Chondrocyte (in vitro differentiated cells): ENCODE results near the gene RAPGEF5. TPM values are rescaled to one million over a fixed set of nuclear protein-coding genes. Genes with fewer than 3 reads are reported as not detected.

ENCODE experiments used
- DNase-seq: peaks from one replicate; pipeline ENCODE4 v3.0.0; 2021; ENCODE audit warnings: mixed read lengths, low spot score
- H3K27ac Mint-ChIP-seq: one replicate; pipeline ENCODE4 v1.8.0; 2021; ENCODE audit warnings: mild to moderate bottlenecking, moderate library complexity, mixed read lengths; ENCODE audit not compliant: unreplicated experiment
- H3K27me3 Mint-ChIP-seq: 2 replicates; pipeline ENCODE4 v1.8.0; 2021; ENCODE audit warnings: low read depth, mixed read lengths
- H3K36me3 Mint-ChIP-seq: 2 replicates; pipeline ENCODE4 v1.8.0; 2021; ENCODE audit warnings: low read depth, mixed read lengths
- H3K4me1 Mint-ChIP-seq: 2 replicates; pipeline ENCODE4 v1.8.0; 2021; ENCODE audit warnings: low read depth, mild to moderate bottlenecking, mixed read lengths
- H3K4me3 Mint-ChIP-seq: one replicate; pipeline ENCODE4 v1.8.0; 2021; ENCODE audit warnings: mild to moderate bottlenecking, moderate library complexity, mixed read lengths; ENCODE audit not compliant: unreplicated experiment
- H3K9me3 Mint-ChIP-seq: 2 replicates; pipeline ENCODE4 v1.8.0; 2021; ENCODE audit warnings: low read depth, mixed read lengths
- total RNA-seq: library from RNA; stranded (reverse); gene quantifications from 3 replicates; pipeline ENCODE4 v1.2.1, GENCODE V29; 2021
- TF ChIP-seq, protein P1 (sequence below): fragments of 200-600 bp; sonication (generic); IDR thresholded peaks from 2 replicates; pipeline ENCODE4 v1.5.0; 2021; ENCODE audit warnings: antibody characterized with exemption, mild to moderate bottlenecking, moderate library complexity

RAPGEF5 gene
- total RNA-seq, 1 donor from 2014 or later = 2.2 TPM

GRCh38 chr7:22361320-22361719 is 4.4 kb upstream of the RAPGEF5 start:
- Mint-ChIP-seq H3K36me3 (no peaks in the 10 kb centered on the region), H3K27ac (no peak overlapping the region), H3K9me3 (no peaks in the 10 kb centered on the region), H3K4me3 (no peak overlapping the region), H3K4me1 (peaks cover 8% of the 10 kb centered on the region), H3K27me3 (peaks cover 4% of the 10 kb centered on the region)
- no peak for DNase-seq
- TF ChIP-seq, protein P1, sequence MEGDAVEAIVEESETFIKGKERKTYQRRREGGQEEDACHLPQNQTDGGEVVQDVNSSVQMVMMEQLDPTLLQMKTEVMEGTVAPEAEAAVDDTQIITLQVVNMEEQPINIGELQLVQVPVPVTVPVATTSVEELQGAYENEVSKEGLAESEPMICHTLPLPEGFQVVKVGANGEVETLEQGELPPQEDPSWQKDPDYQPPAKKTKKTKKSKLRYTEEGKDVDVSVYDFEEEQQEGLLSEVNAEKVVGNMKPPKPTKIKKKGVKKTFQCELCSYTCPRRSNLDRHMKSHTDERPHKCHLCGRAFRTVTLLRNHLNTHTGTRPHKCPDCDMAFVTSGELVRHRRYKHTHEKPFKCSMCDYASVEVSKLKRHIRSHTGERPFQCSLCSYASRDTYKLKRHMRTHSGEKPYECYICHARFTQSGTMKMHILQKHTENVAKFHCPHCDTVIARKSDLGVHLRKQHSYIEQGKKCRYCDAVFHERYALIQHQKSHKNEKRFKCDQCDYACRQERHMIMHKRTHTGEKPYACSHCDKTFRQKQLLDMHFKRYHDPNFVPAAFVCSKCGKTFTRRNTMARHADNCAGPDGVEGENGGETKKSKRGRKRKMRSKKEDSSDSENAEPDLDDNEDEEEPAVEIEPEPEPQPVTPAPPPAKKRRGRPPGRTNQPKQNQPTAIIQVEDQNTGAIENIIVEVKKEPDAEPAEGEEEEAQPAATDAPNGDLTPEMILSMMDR = no peak

DNA sequence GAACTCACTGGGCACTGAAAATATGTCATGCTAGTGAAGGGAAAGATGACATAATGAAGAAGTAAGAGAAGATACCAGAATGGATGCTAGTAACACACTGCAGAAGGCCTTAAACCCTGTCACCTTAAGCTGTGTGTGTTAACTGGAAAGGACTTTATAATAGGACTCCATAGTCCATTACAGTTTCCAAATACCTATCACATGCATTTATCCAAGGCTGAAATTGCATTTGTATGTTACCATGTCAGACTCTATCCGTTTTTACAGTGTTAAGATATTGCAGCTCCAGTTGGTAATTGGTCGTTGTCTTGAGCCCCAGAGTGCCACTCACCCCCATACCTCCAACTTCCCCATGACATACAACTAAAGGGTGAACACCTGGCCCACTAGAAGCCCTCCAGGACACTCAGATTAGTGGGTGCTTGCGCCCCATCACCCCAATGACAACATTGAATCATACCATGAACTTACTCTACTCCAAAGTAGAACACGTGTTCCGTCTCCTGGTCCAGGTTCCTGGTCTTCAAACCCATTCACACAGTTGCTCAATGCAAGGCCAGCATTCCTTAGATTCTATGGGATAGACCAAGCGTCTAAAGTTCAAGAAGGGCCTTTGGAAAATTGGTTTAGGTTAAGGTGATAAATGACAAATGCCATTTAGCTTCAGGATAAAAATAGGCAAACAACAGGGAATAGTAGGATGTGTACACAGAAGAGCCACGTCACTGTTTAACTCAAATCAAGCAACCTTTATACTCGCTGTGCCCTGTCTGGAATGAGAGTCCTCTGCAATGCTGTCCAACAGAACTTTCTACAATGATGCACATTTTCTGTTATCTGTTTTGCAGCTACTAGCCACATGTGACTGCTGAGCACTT is 2.1 kb upstream of the RAPGEF5 start:
- TF ChIP-seq, protein P1 = no peak
- Mint-ChIP-seq H3K27me3 (peaks cover 14% of the 10 kb centered on the region), H3K9me3 (peaks cover 8% of the 10 kb centered on the region), H3K4me1 (peaks cover 15% of the 10 kb centered on the region), H3K36me3 (peaks cover 2% of the 10 kb centered on the region), H3K27ac (no peak overlapping the region), H3K4me3 (no peak overlapping the region)
- no peak for DNase-seq

DNA sequence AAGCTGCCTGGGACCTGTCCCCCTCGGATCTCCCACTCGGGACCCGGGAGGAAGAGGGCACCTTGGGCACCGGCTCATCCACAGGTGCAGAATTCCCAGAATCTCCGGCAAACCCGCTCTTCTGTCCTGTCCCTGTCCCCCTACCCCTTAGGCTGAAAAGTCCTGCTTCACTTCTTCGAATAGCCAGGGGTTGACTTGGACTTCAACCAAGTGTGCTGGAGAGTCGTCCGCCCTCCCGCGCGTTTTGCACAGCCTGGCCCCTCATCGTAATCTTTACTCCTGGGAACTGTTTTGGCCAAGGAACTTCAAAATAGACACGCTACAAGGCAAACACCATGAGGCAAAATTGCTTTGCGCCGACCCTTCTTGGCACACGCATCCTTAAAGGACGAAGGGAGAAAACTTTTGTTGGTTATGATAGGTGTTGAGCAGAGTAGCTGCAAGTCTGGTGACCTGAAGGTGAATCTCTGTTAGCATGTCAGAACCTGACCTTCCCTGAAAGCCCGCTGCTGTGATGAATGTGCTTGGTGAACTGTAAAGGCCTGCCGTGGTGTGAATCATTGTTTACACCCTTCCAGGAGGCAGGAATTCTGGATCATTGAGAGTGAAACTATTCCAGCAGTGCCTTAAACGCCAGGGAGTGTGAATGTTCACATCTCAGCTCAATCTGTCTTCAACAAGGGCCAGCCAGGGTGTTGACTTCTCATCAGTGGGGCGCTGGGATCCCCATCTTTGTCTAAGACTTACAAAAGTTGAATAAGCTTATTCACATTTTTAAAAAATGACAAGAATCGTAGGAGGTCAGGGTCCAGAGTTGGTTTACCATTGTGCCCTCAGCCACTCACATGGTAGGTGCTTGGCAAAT is 589 bp upstream of the RAPGEF5 start:
- peaks cover 2% of the 10 kb centered on the region for H3K36me3 Mint-ChIP-seq
- H3K27me3 Mint-ChIP-seq = peaks cover 18% of the 10 kb centered on the region
- DNase-seq = no peak
- peaks cover 18% of the 10 kb centered on the region for H3K9me3 Mint-ChIP-seq
- TF ChIP-seq, protein P1 = no peak
- H3K4me3 Mint-ChIP-seq = peak overlapping the region; percentile 72
- no peak overlapping the region for H3K27ac Mint-ChIP-seq
- peaks cover 15% of the 10 kb centered on the region for H3K4me1 Mint-ChIP-seq

DNA sequence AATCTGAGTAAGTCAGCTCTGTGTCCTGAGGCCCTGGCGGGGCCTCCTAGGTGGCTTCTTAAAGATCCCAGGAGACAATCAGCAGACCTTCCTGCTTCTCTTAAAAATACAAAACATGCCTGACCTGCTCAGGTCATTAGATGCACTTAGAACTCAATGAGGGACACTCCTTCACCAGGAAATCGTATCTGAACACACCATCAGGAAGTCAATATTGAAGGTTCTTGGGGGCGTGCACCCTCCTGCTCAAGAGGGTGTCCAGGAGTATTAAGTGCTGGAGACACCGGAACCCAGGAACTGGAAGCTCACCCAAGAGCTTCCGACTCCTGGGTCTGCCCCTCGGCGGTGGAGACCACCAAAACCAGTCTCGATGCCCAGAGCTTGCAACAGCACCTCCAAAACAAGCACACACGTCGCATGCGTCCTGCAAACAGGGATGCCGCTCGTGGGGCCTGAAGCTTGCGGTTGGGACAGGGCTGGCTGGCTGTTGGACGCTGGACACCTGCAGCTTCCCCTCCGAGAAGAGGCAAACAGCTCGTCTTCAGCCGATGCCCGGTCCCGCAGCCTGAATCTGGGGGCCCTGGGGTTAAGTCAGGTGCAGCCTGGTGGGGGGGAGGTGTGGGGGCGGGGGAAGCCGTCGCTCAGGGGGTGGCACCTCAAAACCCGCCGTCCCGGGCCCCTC is 803 bp downstream of the RAPGEF5 start:
- DNase-seq = no peak
- Mint-ChIP-seq H3K36me3 (peaks cover 2% of the 10 kb centered on the region), H3K4me3 (peak overlapping the region; percentile 26), H3K9me3 (peaks cover 20% of the 10 kb centered on the region), H3K27ac (no peak overlapping the region), H3K4me1 (peaks cover 15% of the 10 kb centered on the region), H3K27me3 (peaks cover 18% of the 10 kb centered on the region)
- TF ChIP-seq, protein P1 = no peak

- Mint-ChIP-seq H3K27me3 (peaks cover 18% of the 10 kb centered on the region), H3K36me3 (peaks cover 2% of the 10 kb centered on the region), H3K9me3 (peaks cover 20% of the 10 kb centered on the region), H3K4me1 (peaks cover 15% of the 10 kb centered on the region), H3K27ac (no peak overlapping the region), H3K4me3 (peak overlapping the region; percentile 26)
- DNase-seq = no peak
- TF ChIP-seq, protein P1 = no peak
Measured at GRCh38 chr7:22355620-22356009, 1.3 kb downstream of the RAPGEF5 start.
